NCI-H1436 treated with DMSO at 0.1 percent for 48 hours (cell line): ENCODE results near the gene TMEM187.

ENCODE experiments used
- DNase-seq: peaks from one replicate; lab custom pipeline; 2025; lab: John Stamatoyannopoulos, UW

The TMEM187 gene

DNA sequence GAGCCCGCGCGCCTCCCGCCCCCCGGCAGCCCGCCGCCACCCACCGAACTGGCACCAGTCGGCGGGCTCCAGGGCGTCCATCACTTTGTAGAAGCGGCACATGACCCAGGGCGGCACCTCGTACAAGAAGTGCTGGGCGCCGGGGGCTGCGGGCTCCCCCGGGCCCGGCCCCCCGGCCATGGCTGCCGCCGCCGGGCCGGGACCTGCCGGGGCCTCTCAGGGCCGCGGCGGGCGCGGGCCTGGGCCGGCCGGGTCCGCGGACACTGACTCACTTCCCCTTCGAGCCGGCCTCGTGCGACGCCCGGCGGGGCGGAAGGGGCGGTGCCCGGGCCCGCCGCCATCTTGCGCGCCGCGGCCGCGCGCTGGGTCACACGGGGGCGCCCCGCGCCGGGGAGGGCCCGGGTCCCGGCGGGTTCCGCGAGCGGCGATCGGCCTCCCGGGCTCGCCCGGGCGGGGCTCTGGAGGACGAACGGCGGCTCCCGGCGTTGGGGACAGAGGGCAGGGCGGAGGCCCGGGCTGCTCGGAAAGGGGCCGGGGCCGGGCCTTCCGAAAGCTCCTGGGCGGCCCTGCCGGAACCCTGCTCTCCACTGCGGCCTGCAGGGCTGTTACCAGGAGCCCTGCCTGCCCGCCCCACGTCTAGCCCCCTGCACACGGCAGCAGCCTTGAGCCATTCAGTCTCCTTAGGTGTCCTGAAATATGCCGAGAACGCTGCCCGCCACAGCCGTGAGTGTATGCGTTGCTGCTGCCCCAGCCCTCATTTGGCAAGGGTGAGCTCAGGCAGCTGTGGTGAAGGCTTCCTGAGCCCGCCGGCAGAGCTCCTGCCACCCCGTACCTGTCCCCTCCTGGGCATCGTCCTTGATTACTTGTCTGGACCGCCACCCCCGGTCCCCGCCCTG is 47.3 kb downstream of the TMEM187 start, which contains the start of gene IRAK1:
TSS of gene IRAK1 (minus strand) at position 270 of the 896 bp plus-strand sequence. CDS start at position 180, 90 bp downstream.
- DNase-seq = no peak

DNA sequence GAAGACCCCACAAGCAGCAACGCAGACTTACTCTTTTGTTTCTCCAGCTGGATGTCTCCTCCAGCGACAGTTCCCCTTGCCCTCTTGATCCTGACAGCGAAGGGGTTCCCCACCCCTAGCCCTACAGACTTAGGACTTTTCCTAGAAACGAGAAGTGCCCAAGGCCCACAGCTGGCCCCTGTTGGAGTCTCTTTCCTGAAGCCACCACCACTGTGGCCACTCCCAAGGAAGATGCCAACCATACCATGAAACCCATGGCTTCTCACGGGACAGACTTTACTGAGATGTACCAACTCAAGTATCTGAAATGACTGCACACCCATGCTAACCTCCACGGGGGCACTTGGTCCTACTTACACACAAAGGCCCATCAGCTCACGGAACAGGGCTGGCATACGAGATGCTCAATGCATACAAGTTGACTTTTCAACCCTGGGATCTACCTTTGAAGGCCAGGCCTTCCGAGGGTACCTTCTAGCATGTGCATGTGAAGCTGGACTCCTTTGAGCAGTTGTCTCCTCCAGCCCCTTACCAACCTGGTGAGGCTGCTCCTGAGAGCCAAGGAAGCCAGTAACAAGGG is 48.1 kb downstream of the TMEM187 start:
- no peak for DNase-seq

DNA sequence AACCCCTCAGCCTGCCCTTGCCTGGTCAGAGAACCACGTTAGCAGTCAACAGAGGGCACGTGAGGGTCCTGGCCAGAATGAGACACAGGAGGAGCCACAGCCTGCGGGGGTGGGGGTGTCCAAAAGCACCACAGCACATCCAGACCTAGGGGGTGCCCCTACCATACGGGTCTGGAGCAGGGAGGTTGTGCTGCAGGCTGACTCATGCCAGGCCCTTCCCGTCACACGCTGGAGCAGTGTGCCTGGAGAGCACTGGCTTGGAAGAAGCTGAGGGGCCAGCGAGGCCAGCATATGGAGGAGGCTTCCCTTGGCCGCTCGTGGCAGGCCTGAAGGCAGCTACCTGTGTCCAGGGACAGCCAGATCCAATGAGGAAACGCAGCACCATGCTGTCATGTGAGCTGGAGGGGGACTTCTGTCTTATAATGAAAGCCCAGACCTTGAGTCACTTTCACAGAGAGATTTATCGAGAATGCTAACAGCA is 48.6 kb downstream of the TMEM187 start:
- DNase-seq = no peak

DNA sequence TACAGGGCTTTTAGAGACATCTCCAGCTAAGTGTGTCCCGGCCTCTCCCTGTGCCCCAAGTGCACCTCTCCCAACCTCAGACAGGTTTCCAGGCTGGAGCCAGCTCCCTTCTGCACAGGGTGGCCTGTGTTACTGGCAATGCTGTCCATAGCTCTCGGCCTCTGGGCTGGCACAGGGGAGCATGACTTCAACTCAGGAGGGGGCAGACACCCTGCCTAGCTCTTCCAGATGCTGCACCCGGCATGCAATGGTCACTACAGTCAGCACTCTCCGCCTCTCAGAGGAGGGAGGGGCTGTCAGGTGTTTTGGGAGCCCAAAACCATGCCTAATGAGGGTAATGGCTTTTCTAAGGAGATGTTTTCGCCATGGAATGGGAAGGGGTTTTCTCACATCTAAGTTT is 49.6 kb downstream of the TMEM187 start:
- DNase-seq = no peak

DNA sequence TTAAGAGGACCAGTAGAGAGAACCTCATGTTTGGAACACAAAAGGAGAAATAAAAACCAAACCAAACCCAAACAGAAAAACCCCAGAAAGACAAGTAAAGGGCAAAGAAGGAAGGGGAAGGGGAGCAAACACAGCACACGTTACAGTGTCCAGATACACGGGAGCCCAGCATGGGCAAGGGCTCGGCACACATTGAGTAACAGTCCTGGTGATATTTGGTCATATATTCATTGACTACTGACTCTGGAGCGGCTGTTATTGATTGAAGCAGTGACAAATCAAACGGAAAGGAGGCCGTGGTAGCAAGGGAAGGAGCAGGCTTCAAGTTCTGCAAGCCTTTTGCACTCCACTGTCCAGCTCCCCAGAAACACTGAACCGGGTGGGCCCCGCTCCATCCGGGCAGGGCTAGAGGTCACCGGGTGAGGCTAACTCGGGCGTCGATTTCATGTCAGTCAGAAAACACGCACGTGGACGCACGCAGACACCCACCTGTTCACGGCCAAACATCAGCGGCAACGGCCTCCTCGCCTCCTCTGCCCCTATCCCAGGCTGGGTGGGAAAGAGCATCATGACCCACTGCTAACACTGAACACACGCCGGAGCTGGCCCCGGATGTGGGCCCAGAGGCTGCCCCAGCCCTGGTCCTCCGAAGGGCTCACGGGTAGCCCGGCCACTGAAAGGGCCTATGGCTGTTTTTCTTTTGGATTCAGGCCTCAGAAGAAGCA is 50.9 kb downstream of the TMEM187 start:
- DNase-seq = no peak

DNA sequence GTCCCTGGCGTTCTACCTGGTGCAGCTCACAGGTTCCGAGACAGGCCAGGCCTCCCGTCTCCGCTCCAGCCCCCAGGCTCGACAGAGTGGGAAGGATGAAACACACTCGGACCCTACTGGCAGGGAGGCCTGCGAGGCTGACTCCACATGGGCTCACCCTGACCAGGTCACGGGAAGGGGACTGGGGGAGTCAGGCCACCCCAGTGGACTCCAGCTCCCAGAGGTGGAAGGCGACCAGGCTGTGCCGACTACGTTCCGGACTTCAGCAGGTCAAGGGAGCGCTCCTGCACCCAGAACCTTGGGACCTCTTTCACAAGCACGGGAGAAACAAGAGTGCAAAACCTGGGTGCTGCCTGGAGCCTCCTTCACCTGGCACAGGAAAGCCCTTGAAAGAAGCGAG is 51.7 kb downstream of the TMEM187 start:
- no peak for DNase-seq

DNA sequence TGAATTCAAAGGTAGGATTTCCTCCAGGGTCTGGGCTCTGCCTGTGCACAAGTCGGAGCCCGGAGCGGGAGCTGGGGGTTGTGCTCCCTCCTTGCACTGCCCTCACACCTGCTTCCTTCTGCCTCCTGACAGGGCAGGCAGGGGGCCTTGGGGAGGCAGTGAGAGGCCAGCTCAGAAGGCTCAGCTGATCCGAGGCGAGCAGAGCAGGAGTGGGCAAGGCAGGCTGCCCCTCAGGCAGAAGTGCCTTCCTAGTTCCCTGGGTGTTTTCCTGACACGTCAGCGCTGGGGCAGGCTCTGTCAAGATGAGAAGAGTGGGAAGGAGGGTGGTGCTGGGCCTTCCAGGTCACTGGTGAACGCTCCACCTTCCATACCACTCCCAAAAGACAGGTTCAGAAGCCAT is 52.7 kb downstream of the TMEM187 start:
- no peak for DNase-seq

DNA sequence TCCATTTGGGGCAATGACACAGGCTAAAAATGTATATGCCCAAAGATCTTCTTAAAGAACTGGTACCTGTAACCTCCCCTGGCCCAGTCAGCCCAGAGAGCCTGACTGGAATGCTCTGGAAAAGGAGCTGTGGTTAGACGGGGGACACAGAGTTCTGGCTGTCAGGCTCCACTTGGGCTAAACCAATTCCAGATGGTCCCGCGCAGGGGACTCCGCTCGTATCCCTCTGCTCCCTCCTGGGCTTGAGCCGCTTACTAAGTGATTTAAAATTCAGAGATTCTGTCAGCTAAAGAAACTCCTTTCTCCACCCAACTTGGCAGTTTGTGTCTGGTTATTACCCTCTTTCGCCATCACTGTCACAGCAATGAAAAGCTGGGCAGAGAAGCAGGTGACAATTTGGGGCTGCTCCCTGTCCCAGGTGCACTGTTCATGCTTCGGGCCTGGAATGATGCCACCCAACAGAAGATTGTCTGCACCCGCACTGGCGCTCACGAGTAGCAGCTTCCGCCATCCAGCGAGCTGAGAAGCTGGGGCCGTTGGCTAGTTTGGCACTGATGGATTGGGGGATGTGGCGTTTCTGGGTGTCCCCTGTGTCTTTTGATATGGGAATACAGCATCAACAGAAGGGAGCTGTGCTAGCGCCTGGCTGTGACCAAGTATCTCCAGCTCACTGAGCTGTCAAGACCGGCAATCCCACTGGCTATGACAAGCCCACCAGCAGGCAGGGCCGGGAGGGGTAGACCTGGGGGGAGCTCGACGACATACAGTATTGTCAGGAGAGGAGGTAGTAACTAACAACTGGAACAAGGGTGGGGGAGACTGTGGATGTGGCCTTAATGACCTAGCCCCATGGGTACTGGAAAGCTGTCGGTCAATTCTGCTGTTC is 53.8 kb downstream of the TMEM187 start:
- DNase-seq = no peak

DNA sequence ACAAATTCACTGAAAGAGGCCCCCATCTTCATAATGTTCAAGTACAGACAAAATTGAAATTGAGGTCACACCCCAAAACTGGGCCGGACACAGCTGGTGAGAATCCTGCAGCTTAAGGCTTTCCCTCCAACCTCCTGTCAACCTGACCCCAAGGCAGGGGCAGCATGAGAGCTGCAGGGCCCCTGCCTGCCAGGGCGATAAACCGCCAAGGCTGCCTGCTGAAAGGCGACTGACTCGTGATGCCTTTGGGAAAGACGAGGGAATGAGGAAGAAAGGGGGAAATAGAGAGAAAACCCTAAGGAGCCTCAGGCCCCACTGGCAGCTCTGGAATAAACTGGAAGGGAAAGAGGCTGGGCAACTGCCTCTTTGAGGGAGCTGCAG is 54.5 kb downstream of the TMEM187 start:
- no peak for DNase-seq

DNA sequence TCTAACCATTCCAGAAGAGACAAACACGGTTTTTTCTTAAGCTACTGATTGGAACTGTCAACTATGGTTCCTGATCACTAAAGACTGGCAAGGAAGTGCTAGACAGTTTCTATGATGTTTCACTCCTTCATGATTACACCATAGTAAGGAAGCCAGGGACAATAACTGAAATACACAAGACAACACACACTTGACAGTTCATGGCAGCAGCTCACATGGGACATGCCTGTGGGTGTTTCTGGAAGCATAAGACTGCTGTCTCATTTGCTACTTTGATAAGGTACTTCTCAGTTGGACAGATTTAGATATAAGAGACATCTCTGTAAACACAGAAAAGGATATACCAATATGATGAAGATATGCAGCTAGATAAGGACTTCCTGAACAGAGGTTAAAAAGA is 55.4 kb downstream of the TMEM187 start:
- DNase-seq = no peak

DNA sequence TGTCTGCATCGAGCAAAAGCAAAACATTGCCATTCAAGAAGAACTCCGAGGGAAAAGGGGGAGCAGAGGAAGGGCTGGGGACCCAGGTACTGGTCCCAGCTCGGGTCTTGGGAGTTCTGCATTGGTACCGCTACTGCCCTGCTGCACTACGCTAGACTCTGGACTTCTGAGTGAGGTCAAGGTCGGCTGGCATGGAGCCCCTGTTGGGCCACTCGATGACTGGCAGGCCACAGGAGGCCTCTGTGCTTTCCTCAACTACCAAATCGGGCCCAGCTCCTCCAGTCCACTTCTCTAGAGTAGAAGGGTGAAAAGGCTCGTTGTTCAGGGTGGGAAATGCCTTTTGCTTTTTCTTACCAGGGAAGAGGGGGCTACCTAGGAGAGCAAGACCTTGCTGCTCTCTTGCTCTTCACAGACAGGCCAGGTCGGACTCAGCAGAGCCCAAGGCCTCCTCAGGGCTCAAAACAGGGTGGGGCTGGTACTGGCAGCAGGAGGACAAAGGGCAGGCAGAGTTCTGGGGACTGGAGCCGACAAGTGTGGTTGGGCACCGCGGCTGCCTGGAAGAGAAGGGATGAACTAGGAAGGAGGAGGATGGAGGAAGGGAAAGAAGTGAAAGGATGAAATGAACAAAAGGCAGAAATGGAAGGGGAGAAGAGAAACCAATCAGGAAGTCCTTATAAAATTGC is 56.1 kb downstream of the TMEM187 start:
- no peak for DNase-seq

DNA sequence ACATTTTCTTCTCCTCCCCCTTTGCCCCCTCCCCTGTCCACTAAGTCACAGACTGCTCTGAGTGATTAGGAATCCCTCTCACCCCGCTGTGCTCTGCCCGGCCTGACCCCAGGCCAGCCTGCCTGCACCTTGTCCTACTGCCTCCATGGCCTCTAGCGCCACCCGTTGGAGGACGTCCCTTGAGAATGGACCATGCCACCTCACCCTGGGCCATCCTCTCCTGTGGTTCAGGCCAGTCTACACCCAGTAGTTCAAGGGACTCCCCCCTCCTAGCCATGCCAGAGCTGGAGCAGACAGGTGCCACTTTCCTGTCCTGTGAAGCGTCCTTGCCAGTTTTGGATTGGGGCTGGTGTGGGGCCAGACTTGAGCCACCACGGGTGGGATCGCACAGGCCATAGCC is 56.9 kb downstream of the TMEM187 start:
- no peak for DNase-seq

DNA sequence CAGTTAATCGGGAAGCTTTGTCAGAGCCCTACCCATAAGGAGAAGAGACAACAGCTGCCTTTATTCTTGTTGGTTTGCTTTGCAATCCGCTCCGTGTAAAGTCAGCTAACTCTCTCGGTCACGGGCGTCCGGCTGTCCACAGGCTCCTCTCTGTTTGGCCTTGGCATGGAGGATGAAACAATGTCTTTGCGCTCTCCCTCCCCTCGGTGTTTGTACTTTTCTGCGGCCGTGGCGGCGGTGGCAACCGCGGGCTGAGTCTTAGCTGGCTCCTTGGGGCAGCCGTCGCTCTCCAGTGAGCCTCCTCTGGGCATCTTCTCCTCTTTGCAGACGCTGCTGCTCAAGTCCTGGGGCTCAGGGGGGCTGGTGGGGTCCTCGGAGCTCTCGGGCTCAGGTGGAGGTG is 57.7 kb downstream of the TMEM187 start:
- DNase-seq = no peak

DNA sequence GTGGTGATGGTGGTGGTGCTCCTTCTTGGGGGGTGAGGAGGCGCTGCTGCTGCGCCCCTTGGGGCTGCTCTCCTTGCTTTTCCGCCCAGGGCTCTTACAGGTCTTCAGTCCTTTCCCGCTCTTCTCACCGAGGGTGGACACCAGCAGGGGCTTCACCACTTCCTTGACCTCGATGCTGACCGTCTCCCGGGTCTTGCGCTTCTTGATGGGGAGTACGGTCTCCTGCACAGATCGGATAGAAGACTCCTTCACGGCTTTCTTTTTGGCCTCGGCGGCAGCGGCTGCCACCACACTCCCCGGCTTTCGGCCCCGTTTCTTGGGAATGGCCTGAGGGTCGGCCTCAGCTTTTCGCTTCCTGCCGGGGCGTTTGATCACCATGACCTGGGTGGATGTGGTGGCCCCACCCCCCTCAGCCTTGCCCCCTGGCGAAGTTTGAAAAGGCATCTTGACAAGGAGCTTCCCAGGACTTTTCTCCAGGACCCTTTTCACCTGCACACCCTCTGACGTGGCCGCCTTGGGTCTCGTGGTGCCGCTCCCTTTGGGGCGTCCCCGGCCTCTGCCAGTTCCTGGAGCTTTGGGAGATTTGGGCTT is 58.3 kb downstream of the TMEM187 start:
- DNase-seq = no peak

DNA sequence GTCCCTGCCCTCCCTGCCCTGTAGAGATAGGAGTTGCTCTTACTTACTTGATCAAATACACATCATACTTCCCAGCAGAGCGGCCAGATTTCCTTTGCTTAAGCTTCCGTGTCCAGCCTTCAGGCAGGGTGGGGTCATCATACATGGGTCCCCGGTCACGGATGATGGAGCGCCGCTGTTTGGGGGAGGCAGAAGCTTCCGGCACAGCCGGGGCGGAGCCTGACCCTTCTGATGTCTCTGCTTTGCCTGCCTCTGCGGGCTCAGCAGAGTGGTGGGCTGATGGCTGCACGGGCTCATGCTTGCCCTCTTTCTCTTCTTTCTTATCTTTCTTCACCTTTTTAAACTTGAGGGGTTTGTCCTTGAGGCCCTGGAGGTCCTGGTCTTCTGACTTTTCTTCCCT is 59.6 kb downstream of the TMEM187 start:
- DNase-seq = no peak

DNA sequence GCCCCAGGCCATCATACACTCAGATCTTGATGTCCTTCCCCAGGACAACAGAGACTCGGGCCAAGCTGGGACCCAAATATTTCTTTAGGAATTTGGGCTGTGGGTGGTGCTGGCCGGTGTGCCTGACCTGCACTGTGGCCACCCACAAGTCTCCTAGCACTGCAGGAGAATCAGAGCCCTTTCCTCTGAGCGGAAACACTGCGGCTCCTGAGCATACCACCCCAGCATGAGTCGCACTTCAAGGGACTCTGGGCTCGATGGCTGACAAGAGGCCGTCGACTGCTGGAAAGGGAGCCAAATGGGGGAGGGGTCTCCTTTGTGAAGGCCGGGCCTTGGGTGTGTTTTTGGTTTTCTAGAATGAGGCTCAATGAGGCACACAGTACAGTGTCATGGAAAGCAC is 60.1 kb downstream of the TMEM187 start:
- no peak for DNase-seq
